HG03520 (cell line): ENCODE data around the gene DCLK2.

Source experiments
- ATAC-seq: cut with Tn5 transposase; IDR thresholded peaks from one replicate; pipeline ENCODE4 v1.9.1; 2021; ENCODE audit warnings: mild to moderate bottlenecking, moderate library complexity; ENCODE audit not compliant: unreplicated experiment

DCLK2 gene

GRCh38 chr4:150232029-150232428 is 153.8 kb downstream of the DCLK2 start:
- no peak for ATAC-seq

GRCh38 chr4:150234246-150234645 is 156.0 kb downstream of the DCLK2 start:
- no peak for ATAC-seq

GRCh38 chr4:150235317-150235716 is 157.1 kb downstream of the DCLK2 start:
- no peak for ATAC-seq

GRCh38 chr4:150235808-150236271 is 157.6 kb downstream of the DCLK2 start:
- no peak for ATAC-seq

GRCh38 chr4:150236626-150237025 is 158.4 kb downstream of the DCLK2 start:
- no peak for ATAC-seq

- no peak for ATAC-seq
These were observed 159.0 kb downstream of the DCLK2 start for GRCh38 chr4:150237110-150237872.

GRCh38 chr4:150238591-150238990 is 160.3 kb downstream of the DCLK2 start:
- no peak for ATAC-seq

GRCh38 chr4:150240011-150240410 is 161.8 kb downstream of the DCLK2 start:
- no peak for ATAC-seq

- no peak for ATAC-seq
These were observed 164.7 kb downstream of the DCLK2 start for GRCh38 chr4:150242820-150243458.

- ATAC-seq: no peak
These were observed 165.7 kb downstream of the DCLK2 start for GRCh38 chr4:150243932-150244331.

GRCh38 chr4:150244600-150244999 is 166.4 kb downstream of the DCLK2 start:
- ATAC-seq: no peak

- ATAC-seq: no peak
These were observed 168.9 kb downstream of the DCLK2 start for GRCh38 chr4:150247184-150247583.

GRCh38 chr4:150248181-150248580 is 169.9 kb downstream of the DCLK2 start:
- ATAC-seq: no peak

GRCh38 chr4:150250293-150250997 is 172.2 kb downstream of the DCLK2 start:
- no peak for ATAC-seq

GRCh38 chr4:150250998-150251651 is 172.9 kb downstream of the DCLK2 start:
- ATAC-seq: no peak

GRCh38 chr4:150251752-150252190 is 173.5 kb downstream of the DCLK2 start:
- no peak for ATAC-seq

- ATAC-seq: no peak
These were observed 174.1 kb downstream of the DCLK2 start for GRCh38 chr4:150252306-150252705.

GRCh38 chr4:150252741-150253140 is 174.5 kb downstream of the DCLK2 start:
- no peak for ATAC-seq

- no peak for ATAC-seq
These were observed 175.2 kb downstream of the DCLK2 start for GRCh38 chr4:150253416-150253815.

GRCh38 chr4:150253965-150254630 is 175.9 kb downstream of the DCLK2 start:
- no peak for ATAC-seq
